ENCODE results near the gene C4orf50.

Gene C4orf50

GRCh38 chr4:6018331-6018730, at the start of gene C4orf50:
C4orf50 (minus strand) TSS chr4:6018431.
- no peak within 1 kb of the TSS for H3K27ac Mint-ChIP-seq
- no peak for ATAC-seq

DNA sequence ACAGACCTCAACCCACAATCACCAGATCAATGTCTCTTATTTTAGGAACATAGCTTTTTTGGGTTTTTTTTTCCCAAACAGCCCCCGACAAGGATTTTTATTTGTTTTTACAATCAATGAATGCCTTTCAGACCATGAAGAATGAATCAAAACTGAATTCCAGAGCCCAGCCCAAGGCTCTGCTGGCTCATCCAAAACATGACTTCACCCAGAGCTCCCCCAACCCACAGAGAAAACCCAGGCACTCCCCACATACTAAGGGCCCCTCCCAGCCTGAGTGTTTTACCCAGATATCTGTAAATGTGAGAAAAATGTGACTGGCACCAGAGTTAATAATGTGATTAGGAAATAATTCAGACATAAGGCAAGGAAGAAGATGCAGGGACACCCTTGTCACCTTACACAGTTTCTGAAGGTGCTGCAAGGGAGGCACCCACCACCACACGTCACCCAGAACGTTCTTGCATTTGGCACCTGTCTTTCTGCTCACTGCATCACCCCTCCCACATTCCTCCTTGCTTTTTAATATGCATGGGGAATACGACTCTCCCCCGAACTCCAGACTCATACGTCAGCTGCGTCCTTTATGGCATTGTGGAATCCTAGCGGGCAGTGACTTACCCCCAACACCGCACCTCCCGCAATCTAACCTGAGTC, 47.8 kb upstream of the C4orf50 start:
- ATAC-seq, result no peak
- Mint-ChIP-seq H3K27ac (peak overlapping the region; percentile 29), H3K4me3 (no peak overlapping the region), H3K36me3 (peaks cover 77% of the 10 kb centered on the region), H3K4me1 (no peaks in the 10 kb centered on the region), H3K9me3 (no peaks in the 10 kb centered on the region)
- no peak for DNase-seq (ENCODE audit: low spot score in 2 of 2)

More at GRCh38 chr4:6018331-6018730, at the start of gene C4orf50:
- DNase-seq (ENCODE audit: low spot score in 2 of 2), result no peak
- H3K4me1 Mint-ChIP-seq, result peaks cover 20% of the 10 kb centered on the region
- no peak within 1 kb of the TSS for H3K4me3 Mint-ChIP-seq
- no peaks in the 10 kb centered on the region for H3K9me3 Mint-ChIP-seq
- H3K36me3 Mint-ChIP-seq, result no peaks in the 10 kb centered on the region

GRCh38 chr4:6065166-6065565, 46.9 kb upstream of the C4orf50 start:
- H3K27ac Mint-ChIP-seq, result no peak overlapping the region
- H3K4me1 Mint-ChIP-seq, result no peaks in the 10 kb centered on the region
- peaks cover 4% of the 10 kb centered on the region for H3K9me3 Mint-ChIP-seq
- no peak overlapping the region for H3K4me3 Mint-ChIP-seq
- DNase-seq (ENCODE audit: low spot score in 2 of 2) (no peak), ATAC-seq (no peak)
- peaks cover 78% of the 10 kb centered on the region for H3K36me3 Mint-ChIP-seq

DNA sequence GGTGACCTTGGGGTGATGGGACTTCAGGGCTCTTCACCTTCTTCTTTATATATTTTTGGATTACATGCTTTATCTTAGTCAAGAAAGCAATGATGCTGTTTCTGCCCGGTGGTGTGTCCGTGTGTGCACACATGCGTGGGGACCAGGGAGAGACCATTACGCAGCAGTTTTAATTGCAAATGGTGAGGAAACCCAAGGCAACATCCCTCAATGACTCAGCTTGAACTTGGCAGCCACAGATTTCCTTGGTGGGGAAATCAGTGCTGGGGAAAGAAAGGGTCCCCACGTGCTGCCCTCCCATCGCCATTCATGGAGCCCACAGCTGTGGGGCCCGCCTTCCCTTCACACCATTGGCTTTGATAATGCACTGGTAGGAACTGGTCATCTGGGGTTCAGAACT, 46.2 kb upstream of the C4orf50 start:
- Mint-ChIP-seq H3K36me3 (peaks cover 78% of the 10 kb centered on the region), H3K9me3 (peaks cover 6% of the 10 kb centered on the region), H3K27ac (no peak overlapping the region), H3K4me1 (no peaks in the 10 kb centered on the region), H3K4me3 (no peak overlapping the region)
- DNase-seq (ENCODE audit: low spot score in 2 of 2) (no peak), ATAC-seq (no peak)

- Mint-ChIP-seq H3K27ac (peak overlapping the region; percentile 61), H3K4me3 (no peak overlapping the region), H3K36me3 (peaks cover 82% of the 10 kb centered on the region), H3K4me1 (no peaks in the 10 kb centered on the region), H3K9me3 (peaks cover 6% of the 10 kb centered on the region)
- DNase-seq (ENCODE audit: low spot score in 2 of 2), result no peak
- no peak for ATAC-seq
Observed at GRCh38 chr4:6063684-6064083, 45.5 kb upstream of the C4orf50 start.

DNA sequence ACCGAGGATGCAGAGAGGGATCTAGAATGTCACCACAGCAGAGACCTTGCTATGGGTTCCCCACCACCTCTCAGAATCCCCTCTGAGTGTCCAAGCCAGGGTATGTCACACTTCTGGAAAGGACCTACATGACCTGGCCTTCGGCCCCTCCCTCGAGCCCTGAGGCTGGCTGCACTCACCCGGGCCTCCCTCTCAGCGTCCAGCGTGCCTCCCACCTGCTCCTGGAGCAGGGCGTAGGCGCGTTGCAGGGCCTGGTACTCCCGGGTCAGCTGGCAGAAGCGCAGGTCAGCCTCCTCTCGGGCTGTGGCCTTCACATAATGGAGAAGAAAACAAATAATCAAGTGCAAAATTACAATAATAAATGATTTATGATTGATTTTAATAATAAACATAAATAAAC, 43.9 kb upstream of the C4orf50 start:
- H3K36me3 Mint-ChIP-seq, result peaks cover 79% of the 10 kb centered on the region

GRCh38 chr4:6059375-6059805, 41.2 kb upstream of the C4orf50 start:
- no peak for ATAC-seq

More for the DNA sequence above, 43.9 kb upstream of the C4orf50 start:
- H3K4me3 Mint-ChIP-seq, result no peak overlapping the region
- no peaks in the 10 kb centered on the region for H3K4me1 Mint-ChIP-seq
- DNase-seq (ENCODE audit: low spot score in 2 of 2), result no peak
- peaks cover 11% of the 10 kb centered on the region for H3K9me3 Mint-ChIP-seq
- no peak overlapping the region for H3K27ac Mint-ChIP-seq
- ATAC-seq, result no peak

DNA sequence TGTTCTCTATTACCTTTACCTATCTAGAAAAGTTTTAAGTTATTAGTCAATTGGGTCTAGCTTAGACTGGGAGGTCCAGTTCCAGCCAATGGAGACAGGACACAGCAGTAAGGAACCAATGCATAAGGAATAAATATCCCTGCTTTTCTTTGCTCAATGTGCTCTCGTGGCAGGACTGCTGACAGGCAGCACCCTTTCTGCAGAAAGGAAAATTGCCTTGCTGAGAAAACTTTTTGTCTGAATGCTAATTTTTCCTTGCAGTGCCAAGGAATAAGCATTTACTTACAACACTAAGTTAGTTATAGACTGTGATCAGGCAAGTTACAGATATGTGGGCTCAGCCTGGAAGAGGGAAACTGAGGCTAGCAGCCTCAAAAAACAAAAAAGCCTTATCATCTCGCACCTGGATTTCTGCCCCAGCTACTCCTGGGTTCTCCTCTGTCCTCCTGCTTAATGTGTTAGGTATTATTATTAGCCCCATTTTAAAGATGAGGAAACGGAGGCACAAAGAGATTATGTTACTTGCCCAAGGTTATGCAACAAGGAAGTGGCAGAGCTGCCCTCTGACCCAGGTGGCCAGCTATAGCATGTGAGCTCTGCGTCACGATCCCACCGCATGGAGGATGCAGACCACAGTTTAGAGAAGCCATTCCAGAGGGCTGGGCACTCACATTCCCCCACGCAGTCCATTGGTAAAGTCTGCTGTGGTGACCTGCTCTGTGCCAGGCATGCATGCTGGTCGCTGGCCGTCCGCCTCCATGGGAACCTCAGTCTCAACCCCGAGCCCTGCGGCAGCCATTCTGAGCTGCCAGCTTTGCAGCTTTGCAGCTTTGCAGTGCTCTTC, 40.5 kb upstream of the C4orf50 start:
- no peak for DNase-seq (ENCODE audit: low spot score in 2 of 2)
- Mint-ChIP-seq H3K36me3 (peaks cover 72% of the 10 kb centered on the region), H3K9me3 (peaks cover 11% of the 10 kb centered on the region), H3K27ac (no peak overlapping the region), H3K4me3 (no peak overlapping the region), H3K4me1 (no peaks in the 10 kb centered on the region)
- no peak for ATAC-seq

More at GRCh38 chr4:6059375-6059805, 41.2 kb upstream of the C4orf50 start:
- no peaks in the 10 kb centered on the region for H3K4me1 Mint-ChIP-seq
- H3K36me3 Mint-ChIP-seq, result peaks cover 72% of the 10 kb centered on the region
- no peak overlapping the region for H3K4me3 Mint-ChIP-seq
- peaks cover 11% of the 10 kb centered on the region for H3K9me3 Mint-ChIP-seq
- no peak for DNase-seq (ENCODE audit: low spot score in 2 of 2)
- H3K27ac Mint-ChIP-seq, result no peak overlapping the region

DNA sequence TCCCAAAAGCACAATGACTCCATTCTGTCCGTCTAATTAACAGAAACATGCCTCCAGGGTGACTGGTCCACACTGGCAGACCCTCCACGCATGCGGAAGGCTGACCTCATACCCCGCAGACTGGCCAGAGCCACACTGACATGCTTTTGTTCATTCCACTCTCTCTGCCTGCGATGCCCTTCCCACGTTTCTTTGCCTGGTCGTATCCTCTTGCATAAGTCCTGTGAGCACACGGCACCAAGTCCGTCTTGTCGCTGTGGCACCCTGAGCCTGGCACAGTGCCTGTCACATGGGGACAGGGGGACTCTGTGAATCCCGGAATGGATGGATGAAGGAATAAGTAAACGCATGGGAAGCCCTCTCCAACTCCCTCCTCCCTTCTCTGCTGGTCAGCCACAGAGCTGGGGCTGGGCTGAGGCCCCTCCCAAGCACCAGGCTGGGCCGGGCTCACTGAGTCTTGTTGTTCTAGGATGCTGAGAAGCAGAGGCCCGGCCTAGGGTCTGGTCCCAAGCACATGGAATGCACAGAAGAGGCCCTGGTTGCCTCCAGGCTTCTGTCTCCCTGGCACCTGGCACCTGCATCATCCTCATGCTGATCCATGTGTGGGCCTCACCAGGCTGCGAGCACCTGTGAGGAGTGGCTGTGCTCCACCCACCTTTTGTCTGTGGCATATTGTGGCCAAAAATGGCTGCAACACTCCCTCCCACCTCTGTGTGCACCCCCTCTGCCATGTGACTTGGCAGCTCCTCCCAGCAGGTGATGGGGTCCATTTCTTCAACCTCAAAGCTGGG, 38.9 kb upstream of the C4orf50 start:
- ATAC-seq (no peak), DNase-seq (ENCODE audit: low spot score in 2 of 2) (no peak)
- H3K27ac Mint-ChIP-seq, result no peak overlapping the region
- peaks cover 11% of the 10 kb centered on the region for H3K9me3 Mint-ChIP-seq
- peaks cover 62% of the 10 kb centered on the region for H3K36me3 Mint-ChIP-seq
- no peak overlapping the region for H3K4me3 Mint-ChIP-seq
- H3K4me1 Mint-ChIP-seq, result no peaks in the 10 kb centered on the region

DNA sequence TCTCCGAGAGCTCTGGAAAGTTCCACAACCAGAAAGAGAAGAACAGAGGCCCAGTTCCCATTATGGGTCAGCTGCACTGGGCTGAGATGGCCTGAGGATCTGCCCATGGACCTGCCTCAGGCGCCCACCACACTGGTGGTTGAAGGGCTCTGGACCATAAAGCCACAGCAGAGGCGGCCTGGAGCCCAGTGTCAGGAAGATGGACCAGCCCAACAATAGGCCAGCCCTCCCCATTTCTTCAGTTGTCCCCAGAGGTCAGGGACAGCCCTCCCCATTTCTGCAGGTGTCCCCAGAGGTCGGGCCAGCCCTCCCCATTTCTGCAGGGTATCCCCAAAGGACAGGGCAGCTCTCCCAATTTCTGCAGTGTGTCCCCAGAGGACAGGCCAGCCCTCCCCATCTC, 37.2 kb upstream of the C4orf50 start:
- no peak for ATAC-seq
- no peak overlapping the region for H3K27ac Mint-ChIP-seq

GRCh38 chr4:6055030-6055429, 36.8 kb upstream of the C4orf50 start:
- no peak for ATAC-seq
- no peak for DNase-seq (ENCODE audit: low spot score in 2 of 2)
- H3K4me1 Mint-ChIP-seq, result no peaks in the 10 kb centered on the region
- no peak overlapping the region for H3K27ac Mint-ChIP-seq
- peaks cover 46% of the 10 kb centered on the region for H3K36me3 Mint-ChIP-seq
- H3K9me3 Mint-ChIP-seq, result peaks cover 5% of the 10 kb centered on the region
- no peak overlapping the region for H3K4me3 Mint-ChIP-seq

More for the DNA sequence above, 37.2 kb upstream of the C4orf50 start:
- DNase-seq (ENCODE audit: low spot score in 2 of 2), result no peak
- peaks cover 9% of the 10 kb centered on the region for H3K9me3 Mint-ChIP-seq
- H3K4me3 Mint-ChIP-seq, result no peak overlapping the region
- H3K36me3 Mint-ChIP-seq, result peaks cover 46% of the 10 kb centered on the region
- H3K4me1 Mint-ChIP-seq, result no peaks in the 10 kb centered on the region

- Mint-ChIP-seq H3K9me3 (peaks cover 5% of the 10 kb centered on the region), H3K4me3 (no peak overlapping the region), H3K36me3 (peaks cover 46% of the 10 kb centered on the region), H3K4me1 (no peaks in the 10 kb centered on the region), H3K27ac (no peak overlapping the region)
- ATAC-seq, result no peak
- DNase-seq (ENCODE audit: low spot score in 2 of 2), result no peak
Observed at GRCh38 chr4:6054162-6054922, 36.1 kb upstream of the C4orf50 start.

GRCh38 chr4:6052679-6053078, 34.4 kb upstream of the C4orf50 start:
- H3K4me1 Mint-ChIP-seq, result no peaks in the 10 kb centered on the region
- no peak overlapping the region for H3K27ac Mint-ChIP-seq
- ATAC-seq (no peak), DNase-seq (ENCODE audit: low spot score in 2 of 2) (no peak)
- no peak overlapping the region for H3K4me3 Mint-ChIP-seq
- peaks cover 34% of the 10 kb centered on the region for H3K36me3 Mint-ChIP-seq
- no peaks in the 10 kb centered on the region for H3K9me3 Mint-ChIP-seq

DNA sequence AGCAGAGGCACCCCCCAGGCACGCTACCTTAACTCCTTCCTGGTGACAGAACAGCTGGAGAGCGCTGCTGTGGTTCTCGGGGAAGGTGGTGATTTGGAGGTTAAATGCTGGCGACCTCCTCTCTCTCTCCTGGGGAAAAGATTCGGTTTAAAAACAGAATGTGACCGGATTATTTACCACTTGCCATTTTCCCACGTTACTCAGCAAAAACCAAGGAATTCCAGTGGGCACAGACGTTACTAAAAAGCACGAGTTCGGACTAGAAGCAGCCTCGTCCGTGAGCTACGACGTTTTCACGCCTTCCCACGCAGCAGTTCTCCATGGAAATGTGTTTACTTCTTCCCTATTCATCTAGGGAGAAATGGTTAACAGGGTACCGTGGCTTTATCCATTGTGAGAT, 32.3 kb upstream of the C4orf50 start:
- Mint-ChIP-seq H3K9me3 (no peaks in the 10 kb centered on the region), H3K4me1 (no peaks in the 10 kb centered on the region), H3K36me3 (peaks cover 24% of the 10 kb centered on the region), H3K27ac (no peak overlapping the region), H3K4me3 (no peak overlapping the region)
- no peak for ATAC-seq
- DNase-seq (ENCODE audit: low spot score in 2 of 2), result no peak

- Mint-ChIP-seq H3K36me3 (peaks cover 24% of the 10 kb centered on the region), H3K4me1 (no peaks in the 10 kb centered on the region), H3K27ac (no peak overlapping the region), H3K4me3 (no peak overlapping the region), H3K9me3 (no peaks in the 10 kb centered on the region)
- DNase-seq (ENCODE audit: low spot score in 2 of 2), result no peak
- no peak for ATAC-seq
Observed at GRCh38 chr4:6049985-6050384, 31.8 kb upstream of the C4orf50 start.

All from stimulated activated effector memory CD8-positive, alpha-beta T cell treated with anti-CD3 and anti-CD28 coated beads, Interleukin-12 subunit alpha, Interleukin-12 subunit beta, amount 100 ng/mL, for 72 hours (primary cell).